H1 (cell line): ENCODE data around the gene ECSIT. TPM values are rescaled to one million over a fixed set of nuclear protein-coding genes. Genes with fewer than 3 reads are reported as not detected.

Experiments
- BRCA1 ChIP-seq: IDR thresholded peaks from 2 replicates; pipeline ENCODE4 v1.6.1; 2012; ENCODE audit warnings: low read depth, low read length, improper control_type of control experiment
- EGR1 ChIP-seq: IDR thresholded peaks from 2 replicates; pipeline ENCODE4 v1.6.1; 2011; ENCODE audit warnings: low read depth, low read length, borderline replicate concordance
- EZH2 ChIP-seq: fragments of 200-600 bp; sonication (generic); IDR thresholded peaks from 2 replicates; pipeline ENCODE4 v1.7.1; 2012; ENCODE audit warnings: low read depth, mild to moderate bottlenecking, moderate library complexity, low read length, inconsistent platforms; ENCODE audit not compliant: severe bottlenecking
- SIRT6 ChIP-seq: IDR thresholded peaks from one replicate; pipeline ENCODE4 v1.7.1; 2012; ENCODE audit warnings: low read length, inconsistent platforms
- polyA plus RNA-seq, 7 experiments: library from polyadenylated mRNA; depleted of rRNA in 3 of 7; stranded (reverse) in 5 of 7; unstranded in 2 of 7; fragments of >200 nt in 5 of 7; fragments of 200-250 nt in 2 of 7; gene quantifications; 1 replicate in 5 of 7; 2 replicates in 1 of 7; 4 replicates in 1 of 7; pipeline versions ENCODE4 v1.2.1 to v1.2.3, GENCODE V29; 2011 to 2013; ENCODE audit warnings: missing spikeins in 2 of 7, mixed read lengths in 2 of 7
- total RNA-seq: library from RNA; stranded (reverse); fragmentation: NEBNext Ultra II Directional; extraction: Animal tissue kit (Norgen Biotek cat#: 25700); gene quantifications from 2 replicates; pipeline ENCODE4 v1.2.1, GENCODE V29; 2021

ECSIT gene
- total and polyA plus RNA-seq, 2 of the 8 experiments (the other 6 are each of a cell fraction or from before 2014, with no cell fraction given), result 55.7 to 74.1 TPM

DNA sequence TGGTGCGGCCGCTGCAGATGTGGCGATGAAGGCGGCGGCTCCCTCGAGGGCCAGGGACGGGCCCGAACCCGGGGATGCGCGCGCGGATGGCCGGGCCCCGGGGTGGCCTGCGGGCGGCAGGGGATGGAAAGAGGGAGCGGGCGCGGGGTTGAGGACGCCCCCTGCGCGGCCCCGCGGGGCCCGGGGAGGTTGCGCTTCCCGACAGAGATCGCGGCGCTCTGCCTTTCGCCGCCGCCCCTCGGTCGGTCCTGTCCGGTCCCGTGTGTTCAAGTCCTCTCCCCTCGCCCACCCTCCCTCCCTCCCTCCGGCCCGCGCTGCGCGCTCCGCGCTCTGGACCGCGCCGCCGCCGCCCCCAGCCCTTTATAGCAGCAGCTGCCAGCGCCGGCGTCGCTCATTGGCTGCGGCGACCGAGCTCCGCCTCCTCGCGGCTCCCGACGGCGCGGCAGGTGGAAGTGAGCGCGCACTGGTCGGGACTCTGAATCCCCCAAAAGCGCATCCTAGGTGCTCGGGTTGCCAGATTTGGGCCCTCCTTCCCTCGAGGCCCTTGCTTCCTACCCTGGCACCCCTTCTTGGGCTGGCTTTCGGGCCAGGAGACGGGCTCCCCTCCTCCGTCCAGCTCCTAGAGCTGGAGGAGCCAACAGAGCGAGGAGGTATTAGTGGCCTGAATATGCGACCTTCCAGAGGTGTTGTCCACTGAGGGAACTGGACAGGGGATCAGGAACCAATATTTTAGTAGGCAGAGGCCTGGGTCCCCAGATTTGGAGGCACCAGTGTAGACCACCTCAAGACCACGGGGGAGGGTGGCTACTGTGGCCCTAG lies 48.0 kb downstream of the ECSIT start, which contains the start of gene ELAVL3 (continued):
- TF ChIP-seq EZH2 (no peak), EGR1 (no peak), BRCA1 (no peak), SIRT6 (no peak)
